ENCODE data around the gene IGDCC3.

The IGDCC3 gene
- total RNA-seq, result 0 to 3.1 (median 0) reads per million in 17 experiments

GRCh38 chr15:65377976-65378366 lies at the start of gene IGDCC3:
Gene IGDCC3, minus strand, starts transcription at chr15:65378002. Its CDS starts 214 bp downstream, at chr15:65377788.
- DNase-seq, result no peak

GRCh38 chr15:65426216-65426853 lies 48.5 kb upstream of the IGDCC3 start:
- no peak for DNase-seq

GRCh38 chr15:65424683-65425082 lies 46.9 kb upstream of the IGDCC3 start:
- no peak for DNase-seq

DNA sequence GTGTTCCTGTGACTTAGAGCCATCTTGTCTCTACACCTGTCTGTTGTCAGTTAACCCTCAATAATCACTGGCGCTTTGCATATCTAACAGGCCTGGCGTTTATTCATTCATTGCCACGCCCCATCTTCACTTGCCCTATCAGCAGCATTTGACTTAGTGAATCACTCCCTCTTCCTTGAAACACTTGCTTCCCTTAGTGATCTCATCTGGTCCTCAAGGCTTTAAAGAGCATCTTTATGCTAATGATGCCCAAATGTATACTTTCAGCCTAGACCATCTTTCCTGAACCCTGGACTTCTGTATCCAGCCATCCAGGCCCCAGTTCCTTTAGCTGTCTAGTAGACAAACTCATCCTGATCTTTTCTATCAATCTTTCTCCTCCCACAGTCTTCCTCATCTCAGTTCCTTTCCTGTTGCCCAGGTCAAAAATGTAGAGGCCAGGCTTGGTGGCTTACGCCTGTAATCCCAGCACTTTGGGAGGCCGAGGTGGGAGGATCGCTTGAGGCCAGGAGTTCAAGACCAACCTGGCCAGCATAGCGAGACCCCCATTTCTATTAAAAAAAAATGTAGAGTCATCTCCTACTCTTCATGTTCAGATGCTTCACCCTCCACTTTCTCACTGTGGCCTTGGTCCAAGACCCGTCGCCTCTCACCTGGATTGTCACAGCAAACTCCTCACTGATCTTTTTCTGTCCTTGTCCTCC lies 46.3 kb upstream of the IGDCC3 start:
- DNase-seq, result peak in 2 of 4 experiments; percentile 12

DNA sequence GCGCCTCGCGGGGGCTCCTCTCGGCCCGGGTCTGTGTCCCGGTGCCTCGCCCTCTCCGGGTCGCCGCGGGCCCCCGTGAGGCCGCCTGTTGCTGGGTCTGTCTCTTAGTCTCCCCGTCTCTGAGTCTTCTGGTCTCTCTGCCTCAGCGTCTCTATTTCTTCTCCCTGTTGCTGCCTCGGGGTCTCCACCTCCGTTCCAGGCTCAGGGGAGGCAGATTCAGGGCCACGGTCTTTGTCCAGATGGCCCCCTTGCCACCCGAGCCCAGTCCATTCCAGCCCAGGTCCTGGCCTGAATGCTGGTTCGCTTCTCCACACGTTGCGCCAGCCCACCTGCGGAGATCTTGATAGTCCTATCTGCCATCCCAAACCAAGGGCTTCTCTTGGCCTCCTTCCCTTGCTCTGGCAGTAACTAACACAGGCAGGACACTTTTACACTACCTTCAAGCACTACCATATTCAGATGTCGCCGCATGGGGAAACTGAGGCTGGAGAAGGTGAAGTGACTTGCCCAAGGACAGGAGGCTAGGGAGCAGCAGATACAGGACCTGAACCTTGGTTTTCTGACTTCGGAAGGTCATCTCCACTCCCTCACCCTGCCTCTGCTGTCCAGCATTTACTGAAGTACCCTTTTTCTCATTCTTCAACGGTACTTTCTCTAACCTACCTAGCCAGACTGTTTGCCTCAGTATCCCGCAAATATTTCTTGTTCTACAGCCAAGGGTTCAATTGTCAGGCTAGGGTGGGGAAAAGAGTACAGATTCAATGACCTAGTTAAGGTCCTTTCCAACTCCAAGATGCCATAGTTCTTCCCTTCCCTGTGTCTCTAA lies 45.6 kb upstream of the IGDCC3 start:
- no peak for DNase-seq

- DNase-seq, result peak in 3 of 4 experiments; percentile 28 to 45 (median 43)
Measured at GRCh38 chr15:65421360-65422215, 43.8 kb upstream of the IGDCC3 start.

DNA sequence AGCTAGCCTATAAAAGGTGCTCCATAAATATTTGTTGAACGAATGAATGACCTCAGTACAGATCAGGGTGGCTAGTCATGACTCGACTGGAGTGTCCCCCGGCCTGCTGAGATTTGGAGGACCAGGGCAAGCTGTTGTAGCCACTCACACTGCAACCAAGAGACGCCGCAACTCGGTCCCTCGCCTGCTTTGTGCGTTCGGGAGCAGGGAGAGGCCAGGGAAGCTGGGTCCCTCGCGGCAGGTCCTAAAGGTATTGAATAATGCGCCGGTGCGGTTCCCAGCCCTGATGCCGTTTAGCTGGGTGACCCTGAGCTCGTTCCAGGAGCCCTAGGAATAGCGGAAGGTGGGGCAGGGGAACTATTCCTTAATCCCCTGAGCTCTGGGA lies 43.2 kb upstream of the IGDCC3 start:
- no peak for DNase-seq

GRCh38 chr15:65418596-65418995 lies 40.8 kb upstream of the IGDCC3 start:
- DNase-seq, result no peak

DNA sequence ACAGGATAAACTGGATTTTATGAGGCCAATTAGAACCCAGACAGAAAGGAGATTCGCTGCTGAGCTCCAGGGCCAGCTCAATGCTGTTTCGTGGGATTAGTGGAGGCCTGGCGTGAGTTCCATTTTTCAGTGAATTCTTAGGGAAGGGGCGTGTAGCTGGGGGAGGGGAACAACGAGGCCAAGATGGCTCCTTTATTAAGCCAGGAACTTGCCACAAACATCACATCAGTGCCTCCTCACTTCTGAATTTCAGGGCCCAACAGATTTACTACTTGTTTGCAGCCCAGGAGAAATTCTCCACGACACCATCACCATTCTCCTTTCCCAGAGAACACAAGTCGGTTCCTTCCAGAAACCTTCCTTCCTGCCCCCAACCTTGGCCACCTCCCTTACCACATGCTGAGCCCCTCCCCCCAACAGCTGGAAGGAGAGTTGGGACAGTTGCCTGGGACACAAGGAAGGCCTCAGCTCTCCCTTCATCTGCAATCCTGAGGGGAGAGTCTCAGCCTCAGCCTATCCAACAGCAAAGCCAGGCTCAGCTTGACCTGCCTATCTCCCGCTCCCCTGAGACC lies 39.1 kb upstream of the IGDCC3 start:
- DNase-seq, result no peak

- DNase-seq, result no peak
Measured at GRCh38 chr15:65414841-65415621, 37.2 kb upstream of the IGDCC3 start.

- DNase-seq, result no peak
Measured at GRCh38 chr15:65413760-65414144, 36.0 kb upstream of the IGDCC3 start.

DNA sequence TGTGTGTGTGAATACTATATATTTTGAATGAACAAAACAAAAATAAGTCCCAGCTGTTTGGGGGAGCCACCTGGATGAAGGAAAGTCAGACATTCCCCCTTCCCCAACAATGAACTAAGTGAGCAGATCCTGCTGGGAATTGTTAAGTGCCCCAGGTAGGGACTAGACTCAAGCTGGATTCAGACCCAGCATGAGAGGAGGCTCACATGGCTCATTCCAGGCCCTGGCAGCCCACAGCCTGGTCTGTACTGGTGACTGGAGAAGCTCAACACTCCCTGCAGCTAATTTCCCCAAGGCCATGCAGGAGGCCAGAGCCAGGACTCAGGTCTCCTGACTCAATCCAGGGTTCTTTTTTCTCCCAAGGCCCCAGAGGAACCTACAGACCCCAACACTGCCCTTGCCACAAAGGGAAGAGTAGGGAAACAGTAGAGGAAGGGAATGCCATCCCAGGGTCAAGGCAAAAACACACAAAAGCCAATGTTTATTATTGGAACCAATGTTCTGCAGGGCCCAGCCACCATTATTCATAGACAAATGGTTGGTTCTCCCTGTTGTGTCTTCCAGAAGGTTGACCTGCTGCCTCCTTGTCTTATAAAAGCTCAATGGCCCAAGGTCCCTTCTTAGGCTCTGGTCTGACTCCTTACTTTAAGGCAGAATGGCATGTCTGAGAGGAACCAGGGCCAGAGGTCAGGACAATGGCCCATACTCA lies 35.4 kb upstream of the IGDCC3 start:
- DNase-seq, result no peak

GRCh38 chr15:65412556-65412955 lies 34.8 kb upstream of the IGDCC3 start:
- no peak for DNase-seq

GRCh38 chr15:65411465-65412071 lies 33.8 kb upstream of the IGDCC3 start:
- DNase-seq, result no peak

DNA sequence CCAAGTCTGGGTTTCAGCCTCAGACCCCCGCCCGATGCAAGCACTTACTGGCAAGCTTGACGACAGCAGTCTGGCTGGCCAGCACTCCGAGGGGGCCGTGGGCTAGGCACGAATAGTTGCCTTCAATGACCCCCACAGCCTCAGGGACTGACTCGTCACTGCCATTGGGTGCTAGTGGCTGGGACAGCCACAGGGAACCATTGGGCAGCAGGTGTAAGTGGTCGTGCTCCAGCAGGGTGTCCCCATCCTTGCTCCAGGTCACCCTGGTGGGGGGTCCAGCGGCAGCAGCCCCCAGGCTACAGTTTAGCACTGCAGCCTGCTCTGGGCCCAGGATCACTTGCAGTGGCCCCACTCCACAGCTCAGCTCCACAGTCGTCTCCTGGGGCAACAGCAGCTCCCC lies 33.2 kb upstream of the IGDCC3 start:
- DNase-seq, result no peak

DNA sequence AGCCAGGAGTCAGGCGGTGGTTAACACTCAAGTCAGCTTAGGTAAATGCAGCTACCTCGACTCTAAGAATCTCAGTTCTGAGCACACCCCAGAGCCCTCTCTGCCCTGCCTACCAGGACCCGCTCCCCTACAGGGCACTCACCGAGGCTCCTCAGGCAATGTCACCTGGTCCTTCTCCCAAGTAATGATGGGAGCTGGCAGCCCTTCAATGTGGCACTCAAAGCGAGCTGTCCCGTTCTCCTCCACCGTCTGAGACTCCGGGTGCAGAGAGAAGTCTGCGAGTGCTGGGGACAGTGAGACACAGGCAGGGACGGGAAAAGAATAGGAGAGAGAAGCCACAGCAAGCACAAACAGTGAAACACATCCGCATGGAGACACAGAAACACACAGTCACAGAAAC lies 32.2 kb upstream of the IGDCC3 start:
- DNase-seq, result no peak

- peak in 3 of 4 experiments; percentile 19 to 37 (median 34) for DNase-seq
Measured at GRCh38 chr15:65409036-65409631, 31.3 kb upstream of the IGDCC3 start.

GRCh38 chr15:65408324-65409035 lies 30.7 kb upstream of the IGDCC3 start:
- DNase-seq, result no peak

- DNase-seq, result no peak
Measured at GRCh38 chr15:65406424-65407000, 28.7 kb upstream of the IGDCC3 start.

Data from suppressor macrophage (primary cell).